K562 (cell line): Measurements from ENCODE around the gene NPAS3.

Experiments used
- FOXJ3 ChIP-seq: sonication (generic); formaldehyde crosslinking; IDR thresholded peaks from 2 replicates; pipeline ENCODE4 v1.4.0; 2020; ENCODE audit warnings: mild to moderate bottlenecking, missing genetic modification reagents
- HDAC8 ChIP-seq: fragments of 450-650 bp; IDR thresholded peaks from 2 replicates; pipeline ENCODE4 v1.6.1; 2016; ENCODE audit warnings: mild to moderate bottlenecking, missing genetic modification characterization, moderate library complexity, missing compliant biosample characterization
- HLTF ChIP-seq: fragments of 450-650 bp; IDR thresholded peaks from 2 replicates; pipeline ENCODE4 v1.6.1; 2016
- SMAD3 ChIP-seq: fragments of 450-650 bp; formaldehyde crosslinking; conservative IDR thresholded peaks from 2 replicates; pipeline ENCODE4 v1.4.0; 2020; ENCODE audit warnings: mild to moderate bottlenecking
- USF2 ChIP-seq: sonication (generic); formaldehyde crosslinking; IDR thresholded peaks from 2 replicates; pipeline ENCODE4 v1.5.0; 2020; ENCODE audit warnings: missing genetic modification reagents

- TF ChIP-seq HDAC8 (tag) (no peak), HLTF (no peak), USF2 (CRISPR knock-in tag) (no peak), SMAD3 (CRISPR knock-in tag) (no peak), FOXJ3 (CRISPR knock-in tag) (no peak)
Measured at GRCh38 chr14:33602396-33602795, 663.7 kb downstream of the NPAS3 start.
